GM12878 (cell line): Measurements from ENCODE around the gene GSK3A. TPM values are rescaled to one million over a fixed set of nuclear protein-coding genes. Genes with fewer than 3 reads are reported as not detected.

Experiments
- ATAC-seq: fragments of 200-7000 bp; cut with Tn5 transposase; 3 replicates; pipeline ENCODE4 v1.9.1; 2020; ENCODE audit warnings: mild to moderate bottlenecking, moderate library complexity
- BruUV-seq: library from RNA; stranded (reverse); fragments of 400-500 nt; replicated peaks from 2 replicates; lab custom pipeline; 2021; lab: Mats Ljungman, UMichigan
- CTCF ChIA-PET: fragments of 300-600 bp; sonication (Branson Sonifier 250); formaldehyde crosslinking; extraction: SDS; loops from one replicate; lab custom pipeline; 2021; ENCODE audit warnings: inconsistent platforms; lab: Yijun Ruan, JAX
- POLR2A ChIA-PET: fragments of 350-600 bp; formaldehyde crosslinking; extraction: SDS; loops from one replicate; lab custom pipeline; 2021; ENCODE audit warnings: inconsistent platforms; lab: Charles Lee
- RAD21 ChIA-PET: fragments of 300-600 bp; sonication (Branson Sonifier 250); formaldehyde crosslinking; loops from one replicate; lab custom pipeline; 2023; ENCODE audit warnings: antibody characterized with exemption; ENCODE audit not compliant: unreplicated experiment; lab: Charles Lee
- SMC1A ChIA-PET: fragments of 300-600 bp; sonication (Branson Sonifier 250); formaldehyde crosslinking; loops from one replicate; lab custom pipeline; 2023; ENCODE audit not compliant: unreplicated experiment, uncharacterized antibody; lab: Charles Lee
- DNase-seq: peaks from one replicate; pipeline ENCODE4 v3.0.0-alpha.2; 2011; ENCODE audit warnings: low read depth, low spot score
- FAIRE-seq: peaks from 3 replicates; lab custom pipeline; 2011; peaks lifted over from hg19 to GRCh38; lab: Jason Lieb, UNC
- H2AFZ ChIP-seq: 2 replicates; pipeline ENCODE4 v1.6.0; 2011; ENCODE audit warnings: low read depth, low read length, control low read depth; ENCODE audit not compliant: control insufficient read depth
- H3K27ac ChIP-seq: 2 replicates; pipeline ENCODE4 v1.5.1; 2011; ENCODE audit warnings: control low read depth; ENCODE audit not compliant: control insufficient read depth, insufficient read depth
- H3K27me3 ChIP-seq, 2 experiments: replicated peaks in 1 of 2; 2 replicates each; pipeline versions ENCODE4 v1.6.0 to v1.6.1; 2011; ENCODE audit warnings: low read length in 1 of 2; ENCODE audit not compliant: control insufficient read depth in 2 of 2, insufficient read depth in 2 of 2
- H3K36me3 ChIP-seq, 2 experiments: 2 replicates each; pipeline ENCODE4 v1.5.1; 2011; ENCODE audit warnings: low read length in 1 of 2; ENCODE audit not compliant: control insufficient read depth in 2 of 2, insufficient read depth in 2 of 2
- H3K4me1 ChIP-seq: 2 replicates; pipeline ENCODE4 v1.6.1; 2011; ENCODE audit warnings: mild to moderate bottlenecking, low read length, moderate library complexity, mixed read lengths; ENCODE audit not compliant: control insufficient read depth, insufficient read depth
- H3K4me2 ChIP-seq: 2 replicates; pipeline ENCODE4 v1.6.0; 2011; ENCODE audit warnings: control low read depth; ENCODE audit not compliant: control insufficient read depth, insufficient read depth
- H3K4me3 ChIP-seq: fragments of 200-600 bp; sonication (generic); 2 replicates; pipeline ENCODE4 v1.5.1; 2016
- H3K79me2 ChIP-seq: 2 replicates; pipeline ENCODE4 v1.6.0; 2011; ENCODE audit warnings: low read length; ENCODE audit not compliant: control insufficient read depth, insufficient read depth
- H3K9ac ChIP-seq: 2 replicates; pipeline ENCODE4 v1.8.0; 2011; ENCODE audit warnings: low read length, control low read depth, mixed read lengths; ENCODE audit not compliant: control insufficient read depth, insufficient read depth
- H3K9me3 ChIP-seq: replicated peaks from 3 replicates; pipeline ENCODE4 v1.5.1; 2011; ENCODE audit warnings: mild to moderate bottlenecking, low read length; ENCODE audit not compliant: control insufficient read depth, insufficient read depth
- H4K20me1 ChIP-seq: 2 replicates; pipeline ENCODE4 v1.6.0; 2011; ENCODE audit not compliant: control insufficient read depth, insufficient read depth
- FOXK2 ChIP-seq: fragments of 450-650 bp; IDR thresholded peaks from 2 replicates; pipeline ENCODE4 v1.6.1; 2017; ENCODE audit warnings: mild to moderate bottlenecking, moderate library complexity
- MXI1 ChIP-seq: fragments of 150-350 bp; IDR thresholded peaks from 2 replicates; pipeline ENCODE4 v1.6.1; 2011; ENCODE audit warnings: low read depth, mild to moderate bottlenecking, inconsistent platforms, low read length, improper control_type of control experiment
- POLR2AphosphoS2 ChIP-seq: IDR thresholded peaks from 2 replicates; pipeline ENCODE4 v1.6.1; 2011; ENCODE audit warnings: low read depth, mild to moderate bottlenecking, low read length, improper control_type of control experiment, moderate library complexity
- SIX5 ChIP-seq: IDR thresholded peaks from 2 replicates; pipeline ENCODE4 v1.6.1; 2011; ENCODE audit warnings: mild to moderate bottlenecking, low read depth, low read length, moderate library complexity; ENCODE audit not compliant: severe bottlenecking
- STAT3 ChIP-seq: IDR thresholded peaks from 2 replicates; pipeline ENCODE4 v1.6.1; 2011; ENCODE audit warnings: low read depth, low read length, improper control_type of control experiment
- WGBS: methylation state at CpG from one replicate; pipeline ENCODE4 v1.1.6; 2016; ENCODE audit warnings: low lambda C conversion rate; ENCODE audit not compliant: insufficient replicate concordance, insufficient coverage; ENCODE audit errors: missing lambda C conversion rate; 5-methylcytosine and 5-hydroxymethylcytosine counted together
- in situ Hi-C: fragments of 300-500 bp; cut with MboI; formaldehyde crosslinking; loops from 9 replicates; pipeline ENCODE4 v1.14.3; 2018; ENCODE audit warnings: mixed read lengths
- intact Hi-C: fragments of 100-400 bp; cut with micrococcal nuclease; formaldehyde crosslinking; loops from one replicate; pipeline ENCODE4 v1.14.2; 2022; ENCODE audit not compliant: unreplicated experiment
- polyA plus RNA-seq, 11 experiments: library from polyadenylated mRNA; depleted of rRNA in 4 of 11; unstranded in 6 of 11; stranded (reverse) in 5 of 11; fragments of >200 nt; fragmentation: Nextera tagmentation in 4 of 11; fragmentation: Illumina TruSeq in 1 of 11; extraction: Ambion mirVana in 4 of 11; extraction: Trizol in 1 of 11; gene quantifications; 1 replicate in 1 of 11; 2 replicates in 10 of 11; pipeline versions ENCODE4 v1.2.1 to v1.2.3, GENCODE V29; 2011 to 2016; ENCODE audit warnings: inconsistent platforms in 2 of 11, missing spikeins in 2 of 11, low read depth in 1 of 11
- total RNA-seq, 4 experiments: library from RNA; depleted of rRNA in 3 of 4; stranded (reverse); fragments of >200 nt in 3 of 4; fragmentation: Illumina TruSeq in 1 of 4; extraction: Trizol in 1 of 4; gene quantifications; 2 replicates each; pipeline versions ENCODE4 v1.2.1 to v1.2.3, GENCODE V29; 2013 to 2021
- TF ChIP-seq, protein P1 (sequence below): fragments of 450-650 bp; IDR thresholded peaks from 2 replicates; pipeline ENCODE4 v1.6.1; 2017; ENCODE audit warnings: mild to moderate bottlenecking
- TF ChIP-seq, protein P2 (sequence below): fragments of 450-650 bp; IDR thresholded peaks from 2 replicates; pipeline ENCODE4 v1.6.1; 2017; ENCODE audit warnings: mild to moderate bottlenecking, moderate library complexity
- TF ChIP-seq, protein P3 (sequence below): IDR thresholded peaks from 2 replicates; pipeline ENCODE4 v1.6.1; 2011; ENCODE audit warnings: low read depth, mild to moderate bottlenecking, low read length, moderate library complexity, borderline replicate concordance; ENCODE audit errors: extremely low read depth
- TF ChIP-seq, protein P4 (sequence below), 3 experiments: IDR thresholded peaks in 2 of 3; conservative IDR thresholded peaks in 1 of 3; 2 replicates each; pipeline ENCODE4 v1.5.1; 2011; ENCODE audit warnings: low read depth in 3 of 3, low read length in 3 of 3, mild to moderate bottlenecking in 3 of 3, control low read depth in 2 of 3, moderate library complexity in 2 of 3, inconsistent platforms in 1 of 3, mixed read lengths in 1 of 3; ENCODE audit not compliant: control insufficient read depth in 2 of 3, insufficient read depth in 1 of 3; ENCODE audit errors: extremely low read depth in 1 of 3

GSK3A gene
- total and polyA plus RNA-seq, 10 of the 15 experiments (the other 5 are each of a cell fraction or from before 2014, with no cell fraction given), result 1.00 to 47.9 (median 15.2) TPM

DNA sequence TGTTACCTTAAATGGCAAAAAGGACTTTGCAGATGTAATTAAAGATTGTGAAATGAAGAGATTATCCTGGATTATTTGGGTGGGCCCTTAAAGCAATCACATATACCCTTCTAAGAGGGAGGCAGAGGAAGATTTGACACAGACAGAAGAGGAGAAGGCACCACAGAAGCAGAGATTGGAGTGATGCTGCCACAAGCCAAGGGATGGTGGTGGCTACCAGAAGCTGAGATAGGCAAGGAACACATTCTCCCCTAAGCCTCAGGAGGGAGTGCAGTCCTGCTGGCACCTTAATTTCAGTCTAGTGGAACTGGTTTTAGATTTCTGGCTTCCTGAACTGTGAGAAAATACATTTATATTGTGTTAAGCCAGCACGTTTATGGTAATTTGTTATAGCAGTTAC lies 49.1 kb downstream of the GSK3A start (continued):
- no peak for TF ChIP-seq MXI1
- no peak for TF ChIP-seq POLR2AphosphoS2
- no peak for TF ChIP-seq FOXK2
- TF ChIP-seq, protein P1, sequence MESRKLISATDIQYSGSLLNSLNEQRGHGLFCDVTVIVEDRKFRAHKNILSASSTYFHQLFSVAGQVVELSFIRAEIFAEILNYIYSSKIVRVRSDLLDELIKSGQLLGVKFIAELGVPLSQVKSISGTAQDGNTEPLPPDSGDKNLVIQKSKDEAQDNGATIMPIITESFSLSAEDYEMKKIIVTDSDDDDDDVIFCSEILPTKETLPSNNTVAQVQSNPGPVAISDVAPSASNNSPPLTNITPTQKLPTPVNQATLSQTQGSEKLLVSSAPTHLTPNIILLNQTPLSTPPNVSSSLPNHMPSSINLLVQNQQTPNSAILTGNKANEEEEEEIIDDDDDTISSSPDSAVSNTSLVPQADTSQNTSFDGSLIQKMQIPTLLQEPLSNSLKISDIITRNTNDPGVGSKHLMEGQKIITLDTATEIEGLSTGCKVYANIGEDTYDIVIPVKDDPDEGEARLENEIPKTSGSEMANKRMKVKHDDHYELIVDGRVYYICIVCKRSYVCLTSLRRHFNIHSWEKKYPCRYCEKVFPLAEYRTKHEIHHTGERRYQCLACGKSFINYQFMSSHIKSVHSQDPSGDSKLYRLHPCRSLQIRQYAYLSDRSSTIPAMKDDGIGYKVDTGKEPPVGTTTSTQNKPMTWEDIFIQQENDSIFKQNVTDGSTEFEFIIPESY, result no peak
- TF ChIP-seq SIX5, result no peak

DNA sequence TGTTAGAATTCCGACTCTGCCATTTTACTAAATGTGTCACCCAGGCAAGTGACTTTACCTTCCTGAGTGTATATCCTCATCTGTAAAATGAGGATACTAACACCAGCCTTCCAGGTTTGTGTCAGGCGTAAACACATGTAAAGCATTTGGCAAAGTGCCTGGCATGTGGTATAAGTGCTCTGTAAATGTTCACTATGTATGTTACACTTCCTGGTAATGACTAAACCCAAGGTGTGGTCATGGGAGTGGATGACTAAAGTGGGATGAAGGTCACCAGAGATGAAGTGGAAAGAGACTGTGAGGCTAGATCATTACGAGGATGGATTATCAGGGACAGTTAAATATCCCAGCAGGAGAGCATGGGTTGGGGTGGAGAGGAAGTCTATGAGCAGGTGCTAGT lies 50.5 kb downstream of the GSK3A start:
- Histone ChIP-seq H3K36me3 (peaks cover 0 to 2% of the 10 kb centered on the region in 2 experiments; a peak in 3 of 4 replicates), H3K4me2 (no peak overlapping the region), H4K20me1 (no peaks in the 10 kb centered on the region), H3K9me3 (no peaks in the 10 kb centered on the region; the same call in 2 of the 3 replicates), H3K79me2 (no peaks in the 10 kb centered on the region), H3K4me1 (peaks cover 2% of the 10 kb centered on the region), H3K4me3 (no peak overlapping the region), H3K27me3 (no peaks in the 10 kb centered on the region), H3K27ac (no peak overlapping the region), H3K9ac (no peak overlapping the region), H2AFZ (no peak overlapping the region)
- POLR2A ChIA-PET, result interaction anchor here (0.6 to 0.9 kb wide), 2 partner anchors 9 to 19 kb away, joined by 3 to 4 read pairs; no protein-coding TSS in a partner anchor
- ATAC-seq, result no peak
- no peak for DNase-seq
- intact Hi-C loops (no loop called here), in situ Hi-C loops (no loop called here)
- FAIRE-seq, result no peak
- RAD21 ChIA-PET, result interaction anchor here (0.6 kb wide), 1 partner anchor 316 kb away, joined by 3 read pairs; no protein-coding TSS in a partner anchor
- WGBS, result 47% methylated on average over 3 of the region's 3 CpGs
- no TSS peak for BruUV-seq
- TF ChIP-seq, protein P2, sequence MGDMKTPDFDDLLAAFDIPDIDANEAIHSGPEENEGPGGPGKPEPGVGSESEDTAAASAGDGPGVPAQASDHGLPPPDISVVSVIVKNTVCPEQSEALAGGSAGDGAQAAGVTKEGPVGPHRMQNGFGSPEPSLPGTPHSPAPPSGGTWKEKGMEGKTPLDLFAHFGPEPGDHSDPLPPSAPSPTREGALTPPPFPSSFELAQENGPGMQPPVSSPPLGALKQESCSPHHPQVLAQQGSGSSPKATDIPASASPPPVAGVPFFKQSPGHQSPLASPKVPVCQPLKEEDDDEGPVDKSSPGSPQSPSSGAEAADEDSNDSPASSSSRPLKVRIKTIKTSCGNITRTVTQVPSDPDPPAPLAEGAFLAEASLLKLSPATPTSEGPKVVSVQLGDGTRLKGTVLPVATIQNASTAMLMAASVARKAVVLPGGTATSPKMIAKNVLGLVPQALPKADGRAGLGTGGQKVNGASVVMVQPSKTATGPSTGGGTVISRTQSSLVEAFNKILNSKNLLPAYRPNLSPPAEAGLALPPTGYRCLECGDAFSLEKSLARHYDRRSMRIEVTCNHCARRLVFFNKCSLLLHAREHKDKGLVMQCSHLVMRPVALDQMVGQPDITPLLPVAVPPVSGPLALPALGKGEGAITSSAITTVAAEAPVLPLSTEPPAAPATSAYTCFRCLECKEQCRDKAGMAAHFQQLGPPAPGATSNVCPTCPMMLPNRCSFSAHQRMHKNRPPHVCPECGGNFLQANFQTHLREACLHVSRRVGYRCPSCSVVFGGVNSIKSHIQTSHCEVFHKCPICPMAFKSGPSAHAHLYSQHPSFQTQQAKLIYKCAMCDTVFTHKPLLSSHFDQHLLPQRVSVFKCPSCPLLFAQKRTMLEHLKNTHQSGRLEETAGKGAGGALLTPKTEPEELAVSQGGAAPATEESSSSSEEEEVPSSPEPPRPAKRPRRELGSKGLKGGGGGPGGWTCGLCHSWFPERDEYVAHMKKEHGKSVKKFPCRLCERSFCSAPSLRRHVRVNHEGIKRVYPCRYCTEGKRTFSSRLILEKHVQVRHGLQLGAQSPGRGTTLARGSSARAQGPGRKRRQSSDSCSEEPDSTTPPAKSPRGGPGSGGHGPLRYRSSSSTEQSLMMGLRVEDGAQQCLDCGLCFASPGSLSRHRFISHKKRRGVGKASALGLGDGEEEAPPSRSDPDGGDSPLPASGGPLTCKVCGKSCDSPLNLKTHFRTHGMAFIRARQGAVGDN, result no peak
- TF ChIP-seq, protein P3, sequence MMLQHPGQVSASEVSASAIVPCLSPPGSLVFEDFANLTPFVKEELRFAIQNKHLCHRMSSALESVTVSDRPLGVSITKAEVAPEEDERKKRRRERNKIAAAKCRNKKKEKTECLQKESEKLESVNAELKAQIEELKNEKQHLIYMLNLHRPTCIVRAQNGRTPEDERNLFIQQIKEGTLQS, result no peak
- TF ChIP-seq, protein P4, sequence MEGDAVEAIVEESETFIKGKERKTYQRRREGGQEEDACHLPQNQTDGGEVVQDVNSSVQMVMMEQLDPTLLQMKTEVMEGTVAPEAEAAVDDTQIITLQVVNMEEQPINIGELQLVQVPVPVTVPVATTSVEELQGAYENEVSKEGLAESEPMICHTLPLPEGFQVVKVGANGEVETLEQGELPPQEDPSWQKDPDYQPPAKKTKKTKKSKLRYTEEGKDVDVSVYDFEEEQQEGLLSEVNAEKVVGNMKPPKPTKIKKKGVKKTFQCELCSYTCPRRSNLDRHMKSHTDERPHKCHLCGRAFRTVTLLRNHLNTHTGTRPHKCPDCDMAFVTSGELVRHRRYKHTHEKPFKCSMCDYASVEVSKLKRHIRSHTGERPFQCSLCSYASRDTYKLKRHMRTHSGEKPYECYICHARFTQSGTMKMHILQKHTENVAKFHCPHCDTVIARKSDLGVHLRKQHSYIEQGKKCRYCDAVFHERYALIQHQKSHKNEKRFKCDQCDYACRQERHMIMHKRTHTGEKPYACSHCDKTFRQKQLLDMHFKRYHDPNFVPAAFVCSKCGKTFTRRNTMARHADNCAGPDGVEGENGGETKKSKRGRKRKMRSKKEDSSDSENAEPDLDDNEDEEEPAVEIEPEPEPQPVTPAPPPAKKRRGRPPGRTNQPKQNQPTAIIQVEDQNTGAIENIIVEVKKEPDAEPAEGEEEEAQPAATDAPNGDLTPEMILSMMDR (IDR thresholded peaks at IDR 0.05 in 2 of 3, conservative IDR thresholded peaks at IDR 0.05 in 1 of 3; ENCODE audit: control insufficient read depth in 2 of 3, extremely low read depth in 1 of 3, insufficient read depth in 1 of 3, low read depth in 3 of 3, low read length in 3 of 3), result no peak
- TF ChIP-seq STAT3, result no peak
- CTCF ChIA-PET, result interaction anchor here (1.0 to 1.2 kb wide), 4 partner anchors 8 to 83 kb away, joined by 3 to 4 read pairs (median 4); no protein-coding TSS in a partner anchor
- SMC1A ChIA-PET, result interaction anchor here (0.8 to 1.4 kb wide), 4 partner anchors 36 to 83 kb away, joined by 3 read pairs; no protein-coding TSS in a partner anchor
